Astrocyte (in vitro differentiated cells and primary cell): ENCODE measurements around the gene PIK3C2B. TPM values are rescaled to one million over a fixed set of nuclear protein-coding genes. Genes with fewer than 3 reads are reported as not detected.
"Not testable (repeated sequence)": the region's sequence is repeated elsewhere in the genome, so short reads cannot be mapped to it uniquely, and the experiment has no call there.

Source experiments
- DNase-seq: peaks from one replicate; pipeline ENCODE4 v3.0.0-alpha.2; 2010; ENCODE audit warnings: low read depth
- FAIRE-seq: peaks from 2 replicates; lab custom pipeline; 2011; peaks lifted over from hg19 to GRCh38; lab: Jason Lieb, UNC
- H2AFZ ChIP-seq: 2 replicates; pipeline ENCODE4 v1.6.0; 2012; ENCODE audit warnings: low read depth, low read length, inconsistent platforms
- H3K27ac ChIP-seq: 2 replicates; pipeline ENCODE4 v1.5.1; 2011; ENCODE audit warnings: low read depth, low read length, inconsistent platforms
- H3K27me3 ChIP-seq: 2 replicates; pipeline ENCODE4 v1.6.0; 2011; ENCODE audit warnings: low read length, inconsistent platforms; ENCODE audit not compliant: insufficient read depth
- H3K36me3 ChIP-seq: 2 replicates; pipeline ENCODE4 v1.5.1; 2011; ENCODE audit warnings: low read length, inconsistent platforms; ENCODE audit not compliant: insufficient read depth
- H3K4me1 ChIP-seq: 2 replicates; pipeline ENCODE4 v1.5.1; 2011; ENCODE audit warnings: low read length, inconsistent platforms; ENCODE audit not compliant: insufficient read depth
- H3K4me2 ChIP-seq: 2 replicates; pipeline ENCODE4 v1.6.0; 2012; ENCODE audit warnings: low read length, inconsistent platforms
- H3K4me3 ChIP-seq: 2 replicates; pipeline ENCODE4 v1.5.1; 2011; ENCODE audit warnings: low read depth, mild to moderate bottlenecking, low read length, inconsistent platforms; ENCODE audit not compliant: insufficient read depth
- H3K79me2 ChIP-seq: 2 replicates; pipeline ENCODE4 v1.6.0; 2012; ENCODE audit warnings: mild to moderate bottlenecking, low read length, inconsistent platforms; ENCODE audit not compliant: insufficient read depth
- H3K9ac ChIP-seq: 2 replicates; pipeline ENCODE4 v1.6.0; 2012; ENCODE audit warnings: mild to moderate bottlenecking, low read length, inconsistent platforms
- H3K9me3 ChIP-seq: 2 replicates; pipeline ENCODE4 v1.5.1; 2012; ENCODE audit warnings: low read depth, mild to moderate bottlenecking, low read length, inconsistent platforms; ENCODE audit not compliant: insufficient read depth
- H4K20me1 ChIP-seq: 2 replicates; pipeline ENCODE4 v1.6.0; 2012; ENCODE audit warnings: low read length, inconsistent platforms; ENCODE audit not compliant: insufficient read depth
- H3K27ac Mint-ChIP-seq: one replicate; pipeline ENCODE4 v1.8.0; 2021; ENCODE audit warnings: mild to moderate bottlenecking, mixed read lengths; ENCODE audit not compliant: unreplicated experiment
- H3K27me3 Mint-ChIP-seq: one replicate; pipeline ENCODE4 v1.8.0; 2021; ENCODE audit warnings: low read depth, mixed read lengths; ENCODE audit not compliant: unreplicated experiment
- H3K36me3 Mint-ChIP-seq: one replicate; pipeline ENCODE4 v1.8.0; 2021; ENCODE audit warnings: low read depth, mixed read lengths; ENCODE audit not compliant: unreplicated experiment
- H3K4me1 Mint-ChIP-seq: one replicate; pipeline ENCODE4 v1.8.0; 2021; ENCODE audit warnings: low read depth, mixed read lengths; ENCODE audit not compliant: unreplicated experiment
- H3K4me3 Mint-ChIP-seq: one replicate; pipeline ENCODE4 v1.8.0; 2021; ENCODE audit warnings: mild to moderate bottlenecking, moderate library complexity, mixed read lengths; ENCODE audit not compliant: unreplicated experiment
- H3K9me3 Mint-ChIP-seq: one replicate; pipeline ENCODE4 v1.8.0; 2021; ENCODE audit warnings: mild to moderate bottlenecking, mixed read lengths; ENCODE audit not compliant: unreplicated experiment
- CTCF ChIP-seq: IDR thresholded peaks from 2 replicates; pipeline ENCODE4 v1.5.1; 2011; ENCODE audit warnings: low read depth, mild to moderate bottlenecking, inconsistent platforms, low read length, moderate library complexity; ENCODE audit not compliant: insufficient read depth
- EZH2 ChIP-seq: IDR thresholded peaks from 2 replicates; pipeline ENCODE4 v1.6.1; 2012; ENCODE audit warnings: mild to moderate bottlenecking, low read length, inconsistent platforms; ENCODE audit not compliant: insufficient read depth
- total RNA-seq: library from RNA; stranded (reverse); gene quantifications from 2 replicates; pipeline ENCODE4 v1.2.1, GENCODE V29; 2021

PIK3C2B gene
- total RNA-seq, 1 donor from 2014 or later, result 19.3 TPM

DNA sequence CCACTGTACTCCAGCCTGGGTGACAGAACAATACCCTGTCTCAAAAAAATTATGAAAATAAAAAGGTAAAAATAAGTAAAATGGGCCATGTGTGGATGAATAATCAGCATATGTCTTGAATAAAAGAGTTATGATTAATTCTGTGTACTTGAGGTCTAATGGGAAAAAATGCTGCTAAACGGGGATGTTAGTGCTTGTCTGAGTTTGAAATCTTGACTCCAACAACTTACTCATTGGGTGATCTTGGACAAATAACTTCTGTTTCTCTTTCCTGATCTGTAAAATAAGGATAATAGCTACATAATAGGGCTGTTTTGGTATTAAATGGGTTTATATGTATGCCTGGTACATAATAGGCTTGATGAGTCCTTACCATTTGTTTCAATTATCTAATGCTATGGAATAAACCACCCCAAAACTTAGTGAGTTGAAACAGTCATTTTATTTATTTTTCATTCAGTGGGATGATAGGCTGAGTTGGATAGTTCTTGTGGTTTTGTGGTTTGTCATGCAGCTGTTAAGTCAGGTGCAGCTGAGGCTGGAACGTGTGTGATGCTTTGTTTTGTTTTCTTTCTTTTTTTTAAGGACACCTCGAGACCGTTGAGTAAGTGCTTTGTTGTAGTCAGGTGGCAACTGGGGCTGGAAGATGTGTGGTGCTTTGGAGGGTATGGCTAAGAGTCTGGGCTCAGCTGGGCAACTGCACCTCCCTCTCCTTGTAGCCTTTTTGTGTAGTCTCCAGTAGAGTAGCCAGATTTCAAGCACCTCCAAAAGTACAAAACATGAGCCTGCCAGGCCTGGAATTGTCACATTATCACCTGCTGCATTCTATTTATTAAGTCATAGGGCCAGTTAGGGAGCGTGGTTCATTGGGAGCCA lies 26.5 kb upstream of the PIK3C2B start:
- DNase-seq (peak; percentile 83), FAIRE-seq (no peak)
- Histone ChIP-seq H3K27me3 (no peaks in the 10 kb centered on the region), H2AFZ (no peak overlapping the region), H3K4me1 (peaks cover 10% of the 10 kb centered on the region), H3K27ac (no peak overlapping the region), H4K20me1 (peaks cover 65% of the 10 kb centered on the region), H3K4me3 (no peak overlapping the region), H3K9me3 (peaks cover 6% of the 10 kb centered on the region), H3K9ac (no peak overlapping the region), H3K4me2 (peak overlapping the region; percentile 19), H3K36me3 (peaks cover 2% of the 10 kb centered on the region), H3K79me2 (peaks cover 81% of the 10 kb centered on the region)
- Mint-ChIP-seq H3K36me3 (peaks cover 15% of the 10 kb centered on the region), H3K9me3 (peaks cover 14% of the 10 kb centered on the region), H3K27me3 (no peaks in the 10 kb centered on the region), H3K4me1 (peaks cover 18% of the 10 kb centered on the region), H3K27ac (peak overlapping the region; percentile 27), H3K4me3 (no peak overlapping the region)
- TF ChIP-seq CTCF (no peak), EZH2 (no peak)

GRCh38 chr1:204517382-204517781 lies 22.8 kb upstream of the PIK3C2B start:
- H3K27me3 ChIP-seq, DNase-seq, H3K9ac ChIP-seq, H3K36me3 ChIP-seq, H3K27me3 Mint-ChIP-seq, H3K9me3 ChIP-seq, H3K4me3 ChIP-seq, H3K36me3 Mint-ChIP-seq, FAIRE-seq, H3K4me3 Mint-ChIP-seq, H3K27ac ChIP-seq, H3K9me3 Mint-ChIP-seq, H2AFZ ChIP-seq: not testable (repeated sequence)
- Histone ChIP-seq H4K20me1 (peaks cover 43% of the 10 kb centered on the region), H3K79me2 (peaks cover 57% of the 10 kb centered on the region), H3K4me2 (peak overlapping the region; percentile 87), H3K4me1 (peaks cover 13% of the 10 kb centered on the region)
- H3K27ac Mint-ChIP-seq, result peak overlapping the region; percentile 27
- peaks cover 11% of the 10 kb centered on the region for H3K4me1 Mint-ChIP-seq

- H3K9me3 Mint-ChIP-seq, result no peaks in the 10 kb centered on the region
- H3K27ac ChIP-seq, result peak within 1 kb of the TSS; percentile 86
- peaks cover 32% of the 10 kb centered on the region for H4K20me1 ChIP-seq
- peak within 1 kb of the TSS; percentile 91 for H3K9ac ChIP-seq
- peaks cover 9% of the 10 kb centered on the region for H3K4me1 Mint-ChIP-seq
- FAIRE-seq (no peak), DNase-seq (peak; percentile 93)
- no peak within 1 kb of the TSS for H3K27ac Mint-ChIP-seq
- no peaks in the 10 kb centered on the region for H3K9me3 ChIP-seq
- TF ChIP-seq CTCF (no peak), EZH2 (no peak)
- peaks cover 11% of the 10 kb centered on the region for H3K4me1 ChIP-seq
- H3K27me3 Mint-ChIP-seq, result no peaks in the 10 kb centered on the region
- no peaks in the 10 kb centered on the region for H3K27me3 ChIP-seq
- peak within 1 kb of the TSS; percentile 87 for H2AFZ ChIP-seq
- peaks cover 46% of the 10 kb centered on the region for H3K79me2 ChIP-seq
- H3K4me2 ChIP-seq, result peak within 1 kb of the TSS; percentile 87
- no peaks in the 10 kb centered on the region for H3K36me3 ChIP-seq
- H3K36me3 Mint-ChIP-seq, result peaks cover 3% of the 10 kb centered on the region
- H3K4me3 Mint-ChIP-seq, result no peak within 1 kb of the TSS
- peak within 1 kb of the TSS; percentile 99 for H3K4me3 ChIP-seq
These were observed 21.7 kb upstream of the PIK3C2B start, which contains the start of gene MDM4 for GRCh38 chr1:204516180-204516879. Gene MDM4 (plus strand): TSS chr1:204516406. CDS start chr1:204525519, 9,113 bp downstream.
